Neural crest cell (in vitro differentiated cells): Measurements from ENCODE around the gene CDKAL1. TPM values are rescaled to one million over a fixed set of nuclear protein-coding genes. Genes with fewer than 3 reads are reported as not detected.
"Not testable (repeated sequence)": the region's sequence is repeated elsewhere in the genome, so short reads cannot be mapped to it uniquely, and the experiment has no call there.

Experiments used
- DNase-seq: peaks from one replicate; pipeline ENCODE4 v3.0.0; 2021; ENCODE audit warnings: low read depth, mixed read lengths, low spot score
- H3K27ac Mint-ChIP-seq: one replicate; pipeline ENCODE4 v1.8.0; 2021; ENCODE audit warnings: mild to moderate bottlenecking, mixed read lengths; ENCODE audit not compliant: unreplicated experiment
- H3K27me3 Mint-ChIP-seq: 2 replicates; pipeline ENCODE4 v1.8.0; 2021; ENCODE audit warnings: low read depth, mild to moderate bottlenecking, mixed read lengths
- H3K36me3 Mint-ChIP-seq: 2 replicates; pipeline ENCODE4 v1.8.0; 2021; ENCODE audit warnings: low read depth, mild to moderate bottlenecking, mixed read lengths
- H3K4me1 Mint-ChIP-seq: 2 replicates; pipeline ENCODE4 v1.8.0; 2021; ENCODE audit warnings: mixed read lengths
- H3K4me3 Mint-ChIP-seq: one replicate; pipeline ENCODE4 v1.8.0; 2021; ENCODE audit warnings: mild to moderate bottlenecking, mixed read lengths
- H3K9me3 Mint-ChIP-seq: 2 replicates; pipeline ENCODE4 v1.8.0; 2021; ENCODE audit warnings: mixed read lengths
- CTCF ChIP-seq: fragments of 200-600 bp; sonication (generic); conservative IDR thresholded peaks from 2 replicates; pipeline ENCODE4 v1.5.0; 2021; ENCODE audit warnings: antibody characterized with exemption, mild to moderate bottlenecking
- total RNA-seq: library from RNA; stranded (reverse); gene quantifications from 2 replicates; pipeline ENCODE4 v1.2.1, GENCODE V29; 2021

CDKAL1 gene
- total RNA-seq, 1 donor from 2014 or later: 25.4 TPM

DNA sequence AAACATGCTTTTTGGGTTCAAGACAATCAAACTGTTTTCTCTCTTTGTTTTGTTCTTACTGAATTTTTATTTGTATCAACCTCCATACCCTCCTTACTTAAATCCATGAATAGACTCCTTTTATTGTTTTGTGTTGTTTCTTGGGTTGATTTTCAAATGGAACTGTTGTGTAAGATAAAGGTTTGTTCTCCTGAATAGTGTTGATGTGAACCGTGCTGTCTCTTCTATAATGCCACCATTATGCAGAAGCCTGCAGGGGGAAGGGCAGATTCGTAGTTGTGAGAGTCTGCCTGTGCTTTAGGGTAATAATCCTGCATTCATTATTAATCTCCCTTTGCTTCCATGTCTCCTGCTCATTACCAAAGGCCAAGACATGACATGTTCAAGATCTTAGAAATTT is 105.9 kb downstream of the CDKAL1 start:
- peaks cover 18% of the 10 kb centered on the region for H3K4me1 Mint-ChIP-seq
- H3K27me3 Mint-ChIP-seq: no peaks in the 10 kb centered on the region
- peaks cover 10% of the 10 kb centered on the region for H3K36me3 Mint-ChIP-seq
- no peak overlapping the region for H3K27ac Mint-ChIP-seq
- no peak for TF ChIP-seq CTCF
- peak overlapping the region; percentile 11 for H3K4me3 Mint-ChIP-seq
- peak; percentile 2 for DNase-seq
- H3K9me3 Mint-ChIP-seq: peaks cover 5% of the 10 kb centered on the region

- H3K27me3 Mint-ChIP-seq: no peaks in the 10 kb centered on the region
- peaks cover 3% of the 10 kb centered on the region for H3K9me3 Mint-ChIP-seq
- H3K4me3 Mint-ChIP-seq: no peak overlapping the region
- peaks cover 2% of the 10 kb centered on the region for H3K36me3 Mint-ChIP-seq
- H3K4me1 Mint-ChIP-seq: peaks cover 18% of the 10 kb centered on the region
- TF ChIP-seq CTCF: no peak
- DNase-seq: no peak
- H3K27ac Mint-ChIP-seq: no peak overlapping the region
These were observed 108.2 kb downstream of the CDKAL1 start for GRCh38 chr6:20642441-20642840.

GRCh38 chr6:20644667-20645370 is 110.6 kb downstream of the CDKAL1 start:
- Mint-ChIP-seq H3K27ac (no peak overlapping the region), H3K9me3 (peaks cover 6% of the 10 kb centered on the region), H3K27me3 (no peaks in the 10 kb centered on the region), H3K4me1 (peaks cover 11% of the 10 kb centered on the region), H3K36me3 (peaks cover 5% of the 10 kb centered on the region), H3K4me3 (no peak overlapping the region)
- TF ChIP-seq CTCF: no peak
- DNase-seq: no peak

DNA sequence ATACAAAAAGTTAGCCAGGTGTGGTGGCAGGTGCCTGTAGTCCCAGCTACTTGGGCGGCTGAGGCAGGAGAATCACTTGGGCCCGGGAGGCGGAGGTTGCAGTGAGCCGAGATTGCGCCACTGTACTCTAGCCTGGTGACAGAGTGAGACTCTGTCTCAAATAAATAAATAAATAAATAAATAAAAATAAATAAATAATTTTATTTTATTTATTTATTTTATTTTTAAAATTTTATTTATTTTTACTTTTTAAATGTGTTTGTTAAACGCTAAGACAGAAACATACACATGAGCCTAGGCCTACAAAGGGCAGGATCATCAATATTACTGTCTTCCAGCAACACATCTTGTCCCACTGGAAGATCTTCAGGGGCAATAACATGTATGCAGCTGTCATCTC is 111.3 kb downstream of the CDKAL1 start:
- not testable (repeated sequence) for H3K27ac Mint-ChIP-seq, H3K27me3 Mint-ChIP-seq, DNase-seq, H3K9me3 Mint-ChIP-seq, H3K4me3 Mint-ChIP-seq, H3K4me1 Mint-ChIP-seq
- peaks cover 11% of the 10 kb centered on the region for H3K36me3 Mint-ChIP-seq

DNA sequence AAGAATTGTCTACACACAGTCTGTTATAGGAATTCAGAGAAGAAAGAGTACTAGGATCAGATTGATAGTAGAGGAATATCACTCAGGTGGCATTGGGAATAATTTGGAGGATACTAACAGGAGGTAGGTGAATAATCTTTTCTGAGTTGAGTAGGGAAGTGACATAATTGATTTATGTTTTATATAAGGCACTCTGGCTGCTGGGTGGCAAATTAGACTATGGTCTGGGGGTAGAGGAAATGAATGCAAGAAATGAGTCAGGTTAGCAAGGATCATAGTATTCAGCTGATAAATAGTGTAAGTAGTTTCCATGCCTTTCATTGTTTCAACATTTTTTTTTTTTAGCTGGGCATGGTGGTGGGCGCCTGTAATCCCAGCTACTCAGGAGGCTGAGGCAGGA is 113.3 kb downstream of the CDKAL1 start:
- no peak for DNase-seq
- TF ChIP-seq CTCF: no peak
- Mint-ChIP-seq H3K27ac (no peak overlapping the region), H3K4me3 (no peak overlapping the region), H3K9me3 (peaks cover 3% of the 10 kb centered on the region), H3K36me3 (peaks cover 15% of the 10 kb centered on the region), H3K4me1 (no peaks in the 10 kb centered on the region), H3K27me3 (no peaks in the 10 kb centered on the region)

DNA sequence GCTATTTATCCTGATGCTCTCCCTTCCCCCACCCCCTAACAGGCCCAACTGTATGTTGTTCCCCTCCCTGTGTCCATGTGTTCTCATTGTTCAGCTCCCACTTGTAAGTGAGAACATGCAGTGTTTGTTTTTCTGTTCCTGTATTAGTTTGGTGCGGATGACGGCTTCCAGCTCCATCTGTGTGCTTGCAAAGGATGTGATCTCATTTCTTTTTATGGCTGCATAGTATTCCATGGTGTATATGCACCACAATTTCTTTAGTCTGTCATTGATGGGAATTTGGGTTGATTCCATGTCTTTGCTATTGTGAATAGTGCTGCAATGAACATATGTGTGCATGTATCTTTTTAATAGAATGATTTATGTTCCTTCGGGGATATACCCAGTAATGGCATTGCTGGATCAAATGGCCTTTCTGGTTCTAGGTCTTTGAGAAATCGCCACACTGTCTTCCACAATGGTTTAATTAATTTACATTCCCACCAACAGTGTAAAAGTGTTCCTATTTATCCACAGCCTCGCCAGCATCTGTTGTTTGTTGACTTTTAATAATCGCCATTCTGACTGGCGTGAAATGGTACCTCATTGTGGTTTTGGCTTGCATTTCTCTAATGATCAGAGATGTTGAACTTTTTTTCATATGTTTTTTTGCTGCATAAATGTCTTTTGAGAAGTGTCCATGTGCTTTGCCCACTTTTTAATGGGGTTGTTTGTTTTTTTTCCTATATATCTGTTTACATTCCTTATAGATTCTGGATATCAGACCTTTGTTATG is 115.6 kb downstream of the CDKAL1 start:
- not testable (repeated sequence) for H3K4me1 Mint-ChIP-seq, H3K27ac Mint-ChIP-seq, H3K4me3 Mint-ChIP-seq, H3K27me3 Mint-ChIP-seq, H3K9me3 Mint-ChIP-seq, DNase-seq
- peaks cover 19% of the 10 kb centered on the region for H3K36me3 Mint-ChIP-seq
